ENCODE results near the gene TAF4B.
"Not testable (repeated sequence)": the region's sequence is repeated elsewhere in the genome, so short reads cannot be mapped to it uniquely, and the experiment has no call there.

TAF4B gene

DNA sequence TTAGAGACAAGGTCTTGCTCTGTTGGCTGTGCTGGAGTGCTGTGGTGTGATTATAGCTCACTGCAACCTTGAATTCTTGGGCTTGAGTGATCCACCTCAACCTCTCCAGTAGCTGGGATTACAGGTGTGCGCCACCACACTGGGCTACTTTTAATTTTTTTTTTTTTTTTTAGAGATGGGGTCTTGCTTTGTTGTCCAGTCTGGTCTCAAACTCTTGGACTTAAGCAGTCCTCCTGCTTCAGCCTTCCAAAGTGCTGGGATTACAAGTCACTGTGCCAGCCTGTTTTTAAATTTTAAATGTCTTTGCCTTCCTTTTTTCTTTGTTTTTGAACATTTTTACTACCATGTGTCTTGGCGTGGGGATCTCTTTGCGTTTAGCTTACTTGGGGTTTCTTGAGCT lies 32.5 kb downstream of the TAF4B start:
- Mint-ChIP-seq H3K36me3 (ENCODE audit: low read depth) (peaks cover 11% of the 10 kb centered on the region), H3K4me1 (ENCODE audit: low read depth) (peaks cover 42% of the 10 kb centered on the region), H3K9me3 (peaks cover 3% of the 10 kb centered on the region), H3K27ac (no peak overlapping the region), H3K4me3 (no peak overlapping the region), H3K27me3 (no peaks in the 10 kb centered on the region)
- DNase-seq = no peak

DNA sequence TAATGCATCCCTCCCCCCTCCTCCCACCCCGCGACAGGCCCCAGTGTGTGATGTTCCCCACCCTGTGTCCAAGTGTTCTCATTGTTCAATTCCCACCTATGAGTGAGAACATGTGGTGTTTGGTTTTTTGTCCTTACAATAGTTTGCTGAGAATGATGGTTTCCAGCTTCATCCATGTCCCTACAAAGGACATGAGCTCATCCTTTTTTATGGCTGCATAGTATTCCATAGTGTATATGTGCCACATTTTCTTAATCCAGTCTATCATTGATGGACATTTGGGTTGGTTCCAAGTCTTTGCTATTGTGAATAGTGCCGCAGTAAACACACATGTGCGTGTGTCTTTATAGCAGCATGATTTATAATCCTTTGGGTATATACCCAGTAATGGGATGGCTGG lies 33.2 kb downstream of the TAF4B start:
- Mint-ChIP-seq H3K4me1 (ENCODE audit: low read depth) (peaks cover 39% of the 10 kb centered on the region), H3K36me3 (ENCODE audit: low read depth) (peaks cover 11% of the 10 kb centered on the region)
- H3K4me3 Mint-ChIP-seq, H3K27ac Mint-ChIP-seq, H3K27me3 Mint-ChIP-seq, DNase-seq, H3K9me3 Mint-ChIP-seq: not testable (repeated sequence)

DNA sequence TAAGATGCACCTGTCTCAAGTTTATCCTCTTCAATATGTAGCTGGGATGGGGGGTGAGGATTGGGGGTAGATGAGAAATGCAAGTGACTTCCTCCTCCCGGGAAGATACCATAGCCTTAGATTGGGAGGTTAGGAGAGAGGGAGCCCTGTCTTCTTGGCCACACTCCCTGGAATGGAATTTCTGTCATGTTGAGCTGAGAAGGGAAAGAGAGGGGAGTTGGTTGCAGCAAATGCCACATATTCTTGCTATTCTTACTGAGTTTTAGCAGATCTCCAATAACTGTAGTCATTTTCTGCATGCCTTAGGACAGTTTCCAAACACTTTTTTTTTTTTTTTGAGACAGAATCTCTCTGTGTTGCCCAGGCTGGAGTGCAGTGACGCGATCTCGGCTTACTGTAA lies 35.9 kb downstream of the TAF4B start:
- Mint-ChIP-seq H3K27ac (no peak overlapping the region), H3K27me3 (no peaks in the 10 kb centered on the region), H3K4me1 (ENCODE audit: low read depth) (peaks cover 19% of the 10 kb centered on the region), H3K4me3 (no peak overlapping the region), H3K9me3 (peaks cover 3% of the 10 kb centered on the region), H3K36me3 (ENCODE audit: low read depth) (peaks cover 24% of the 10 kb centered on the region)
- no peak for DNase-seq

- H3K36me3 Mint-ChIP-seq (ENCODE audit: low read depth) = peaks cover 59% of the 10 kb centered on the region
- H3K4me1 Mint-ChIP-seq (ENCODE audit: low read depth) = peaks cover 2% of the 10 kb centered on the region
These were observed 41.2 kb downstream of the TAF4B start for GRCh38 chr18:26267357-26267930.

DNA sequence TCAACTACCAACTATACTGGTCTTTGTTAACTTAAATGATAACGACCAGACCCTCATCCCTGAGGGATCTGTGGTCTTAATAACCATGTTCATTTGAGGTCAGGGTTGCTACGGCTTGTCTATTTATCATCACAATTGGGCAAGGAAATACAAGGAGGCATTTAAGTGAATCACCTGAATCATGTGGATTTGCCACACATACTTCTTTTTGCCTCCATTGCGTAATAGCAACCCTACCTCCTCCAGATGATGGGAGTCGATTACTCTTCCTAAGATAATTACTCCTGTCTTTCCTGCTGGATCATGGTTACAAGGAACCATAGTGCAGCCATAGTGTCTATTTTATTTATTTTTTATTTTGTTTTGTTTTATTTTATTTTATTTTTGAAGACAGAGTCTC lies 42.2 kb downstream of the TAF4B start:
- no peaks in the 10 kb centered on the region for H3K9me3 Mint-ChIP-seq
- no peak for DNase-seq
- no peak overlapping the region for H3K27ac Mint-ChIP-seq
- no peak overlapping the region for H3K4me3 Mint-ChIP-seq
- peaks cover 68% of the 10 kb centered on the region for H3K36me3 Mint-ChIP-seq (ENCODE audit: low read depth)
- H3K27me3 Mint-ChIP-seq = no peaks in the 10 kb centered on the region
- H3K4me1 Mint-ChIP-seq (ENCODE audit: low read depth) = no peaks in the 10 kb centered on the region

More at GRCh38 chr18:26267357-26267930, 41.2 kb downstream of the TAF4B start:
- no peak overlapping the region for H3K4me3 Mint-ChIP-seq
- no peaks in the 10 kb centered on the region for H3K9me3 Mint-ChIP-seq
- H3K27me3 Mint-ChIP-seq = no peaks in the 10 kb centered on the region
- no peak for DNase-seq
- H3K27ac Mint-ChIP-seq = no peak overlapping the region

DNA sequence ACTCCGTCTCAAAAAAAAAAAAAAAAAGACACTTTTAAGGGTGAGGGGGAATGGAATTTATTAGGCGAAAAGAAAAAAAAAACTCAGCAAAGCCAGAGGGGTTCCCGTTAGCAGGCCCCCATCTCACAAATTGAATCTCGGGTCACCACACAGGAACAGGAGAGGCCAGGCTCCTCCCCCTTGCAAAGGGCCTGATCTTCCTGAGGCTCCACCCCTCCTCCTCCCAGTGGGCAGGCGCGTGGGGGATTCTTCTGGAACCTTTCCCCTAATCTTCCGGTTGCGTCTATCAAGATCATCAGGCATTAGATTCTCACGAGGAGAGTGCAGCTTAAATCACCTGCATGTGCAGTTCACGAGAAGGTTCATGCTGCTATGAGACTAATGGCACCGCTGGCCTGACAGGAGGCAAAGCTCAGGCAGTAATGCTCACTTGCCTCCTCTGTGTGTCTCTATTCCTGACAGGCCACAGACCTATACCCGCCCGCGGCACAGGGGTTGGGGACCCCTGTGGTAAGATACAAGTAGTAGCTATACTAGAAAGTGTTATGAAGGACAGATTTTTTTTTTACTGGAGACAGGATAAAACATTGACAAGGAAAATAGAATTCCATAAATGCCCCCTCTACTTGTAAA lies 45.8 kb downstream of the TAF4B start:
- Mint-ChIP-seq H3K4me3 (no peak overlapping the region), H3K4me1 (ENCODE audit: low read depth) (no peaks in the 10 kb centered on the region), H3K9me3 (no peaks in the 10 kb centered on the region), H3K36me3 (ENCODE audit: low read depth) (peaks cover 84% of the 10 kb centered on the region), H3K27me3 (no peaks in the 10 kb centered on the region), H3K27ac (no peak overlapping the region)
- DNase-seq = no peak

DNA sequence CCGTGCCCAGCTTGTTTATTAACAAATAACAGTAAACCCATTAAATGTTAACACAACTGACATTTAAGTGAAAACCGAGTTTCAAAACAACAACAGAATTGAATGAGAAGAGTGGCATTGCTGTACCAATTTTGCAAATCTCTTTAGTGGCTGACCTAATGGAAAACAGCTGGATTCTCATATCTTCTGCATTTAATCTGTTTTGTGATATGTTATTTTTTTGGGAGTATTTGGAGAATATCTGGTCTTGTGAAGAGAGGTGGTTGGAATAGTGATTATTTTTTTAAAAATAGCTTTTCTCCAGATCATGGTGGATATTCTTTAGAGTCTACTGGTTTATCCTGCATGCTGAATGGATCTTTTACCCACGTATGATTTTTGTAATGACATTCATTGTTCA lies 51.1 kb downstream of the TAF4B start:
- no peak overlapping the region for H3K4me3 Mint-ChIP-seq
- no peaks in the 10 kb centered on the region for H3K27me3 Mint-ChIP-seq
- no peak for DNase-seq
- H3K36me3 Mint-ChIP-seq (ENCODE audit: low read depth) = peaks cover 86% of the 10 kb centered on the region
- no peak overlapping the region for H3K27ac Mint-ChIP-seq
- H3K9me3 Mint-ChIP-seq = peaks cover 5% of the 10 kb centered on the region
- H3K4me1 Mint-ChIP-seq (ENCODE audit: low read depth) = no peaks in the 10 kb centered on the region

DNA sequence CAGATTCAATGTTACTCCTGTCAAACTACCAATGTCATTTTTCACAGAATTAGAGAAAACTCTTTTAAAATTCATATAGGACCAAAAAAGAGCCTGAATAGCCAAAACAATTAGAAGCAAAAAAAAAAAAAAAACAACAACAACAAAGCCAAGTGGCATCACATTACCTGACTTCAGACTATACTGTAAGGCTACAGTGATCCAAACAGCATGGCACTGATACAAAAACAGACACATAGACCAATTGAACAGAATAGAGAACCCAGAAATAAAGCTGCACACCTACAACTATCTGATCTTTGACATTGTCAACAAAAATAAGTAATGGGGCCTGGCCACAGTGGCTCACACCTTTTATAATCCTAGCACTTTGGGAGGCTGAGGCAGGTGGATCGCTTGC lies 53.2 kb downstream of the TAF4B start:
- Mint-ChIP-seq H3K4me3 (no peak overlapping the region), H3K9me3 (peaks cover 5% of the 10 kb centered on the region), H3K36me3 (ENCODE audit: low read depth) (peaks cover 87% of the 10 kb centered on the region), H3K27ac (no peak overlapping the region), H3K4me1 (ENCODE audit: low read depth) (no peaks in the 10 kb centered on the region), H3K27me3 (no peaks in the 10 kb centered on the region)
- DNase-seq = no peak

- H3K4me1 Mint-ChIP-seq (ENCODE audit: low read depth) = peaks cover 14% of the 10 kb centered on the region
- peaks cover 77% of the 10 kb centered on the region for H3K36me3 Mint-ChIP-seq (ENCODE audit: low read depth)
- H3K4me3 Mint-ChIP-seq = no peak overlapping the region
- H3K27me3 Mint-ChIP-seq = no peaks in the 10 kb centered on the region
- DNase-seq = no peak
- no peaks in the 10 kb centered on the region for H3K9me3 Mint-ChIP-seq
- H3K27ac Mint-ChIP-seq = no peak overlapping the region
These were observed 59.8 kb downstream of the TAF4B start for GRCh38 chr18:26286008-26286407.

- H3K4me1 Mint-ChIP-seq (ENCODE audit: low read depth) = peaks cover 14% of the 10 kb centered on the region
- no peak overlapping the region for H3K27ac Mint-ChIP-seq
- no peak for DNase-seq
- no peaks in the 10 kb centered on the region for H3K27me3 Mint-ChIP-seq
- H3K36me3 Mint-ChIP-seq (ENCODE audit: low read depth) = peaks cover 77% of the 10 kb centered on the region
- no peak overlapping the region for H3K4me3 Mint-ChIP-seq
- H3K9me3 Mint-ChIP-seq = no peaks in the 10 kb centered on the region
These were observed 61.4 kb downstream of the TAF4B start for GRCh38 chr18:26287644-26288043.

GRCh38 chr18:26290385-26290784 lies 64.1 kb downstream of the TAF4B start:
- H3K9me3 Mint-ChIP-seq = no peaks in the 10 kb centered on the region
- H3K4me1 Mint-ChIP-seq (ENCODE audit: low read depth) = peaks cover 21% of the 10 kb centered on the region
- no peak overlapping the region for H3K4me3 Mint-ChIP-seq
- H3K27me3 Mint-ChIP-seq = no peaks in the 10 kb centered on the region
- no peak for DNase-seq
- peaks cover 73% of the 10 kb centered on the region for H3K36me3 Mint-ChIP-seq (ENCODE audit: low read depth)
- H3K27ac Mint-ChIP-seq = no peak overlapping the region

DNA sequence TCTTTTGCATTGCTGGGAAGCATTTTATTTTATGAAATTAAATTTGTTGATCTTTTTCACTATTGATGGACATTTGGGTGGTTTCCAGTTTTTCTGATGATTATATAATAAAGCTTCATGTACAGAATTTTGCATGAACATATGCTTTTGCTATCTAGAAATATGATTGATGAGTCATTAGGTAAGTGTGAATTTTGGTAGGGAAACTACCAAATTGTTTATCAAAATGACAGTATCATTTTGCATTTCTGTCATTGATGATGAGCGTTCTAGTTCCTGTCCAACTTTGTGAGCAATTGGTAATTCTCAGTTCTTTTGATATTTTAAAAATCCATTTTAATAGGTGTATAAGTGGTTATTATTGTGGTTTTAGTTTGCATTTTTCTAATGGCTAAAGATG lies 67.7 kb downstream of the TAF4B start:
- Mint-ChIP-seq H3K9me3 (no peaks in the 10 kb centered on the region), H3K4me3 (no peak overlapping the region), H3K27ac (no peak overlapping the region), H3K27me3 (no peaks in the 10 kb centered on the region), H3K4me1 (ENCODE audit: low read depth) (peaks cover 17% of the 10 kb centered on the region), H3K36me3 (ENCODE audit: low read depth) (peaks cover 69% of the 10 kb centered on the region)
- DNase-seq = no peak

DNA sequence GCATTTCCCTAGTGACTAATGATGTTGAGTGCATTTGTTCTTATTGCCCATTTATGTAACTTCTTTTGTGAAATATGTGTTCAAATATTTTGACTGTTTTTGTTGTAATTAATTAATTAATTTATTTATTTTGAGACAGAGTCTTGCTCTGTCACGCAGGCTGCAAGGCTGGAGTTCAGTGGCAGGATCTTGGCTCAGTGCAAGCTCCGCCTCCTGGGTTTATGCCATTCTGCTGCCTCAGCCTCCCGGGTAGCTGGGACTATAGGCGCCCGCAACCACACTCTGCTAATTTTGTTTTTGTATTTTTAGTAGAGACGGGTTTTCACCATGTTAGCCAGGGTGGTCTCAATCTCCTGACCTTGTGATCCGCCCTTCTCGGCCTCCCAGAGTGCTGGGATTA lies 71.9 kb downstream of the TAF4B start:
- H3K4me3 Mint-ChIP-seq = no peak overlapping the region
- no peaks in the 10 kb centered on the region for H3K27me3 Mint-ChIP-seq
- peaks cover 9% of the 10 kb centered on the region for H3K4me1 Mint-ChIP-seq (ENCODE audit: low read depth)
- no peak overlapping the region for H3K27ac Mint-ChIP-seq
- peaks cover 65% of the 10 kb centered on the region for H3K36me3 Mint-ChIP-seq (ENCODE audit: low read depth)
- DNase-seq = no peak
- no peaks in the 10 kb centered on the region for H3K9me3 Mint-ChIP-seq

DNA sequence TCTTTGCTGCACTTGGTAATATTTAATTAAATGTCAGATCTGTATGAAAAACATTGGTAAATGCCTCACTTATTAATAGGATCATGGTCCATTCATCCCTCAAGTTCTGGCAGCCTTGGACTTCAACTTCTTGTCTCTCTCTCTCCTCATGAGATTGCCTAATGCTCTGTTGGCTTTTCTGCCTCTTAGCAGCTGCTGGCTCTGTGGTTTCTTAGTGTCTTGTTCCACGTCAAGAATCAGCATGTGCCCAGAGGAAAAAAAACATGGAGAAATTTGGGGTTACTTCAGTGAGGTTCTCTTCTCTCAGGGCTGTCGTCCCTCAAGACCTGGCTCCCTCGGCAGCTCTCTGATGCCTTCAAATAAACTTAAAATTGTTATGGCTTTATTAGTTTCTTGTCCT lies 75.4 kb downstream of the TAF4B start:
- Mint-ChIP-seq H3K27ac (no peak overlapping the region), H3K27me3 (no peaks in the 10 kb centered on the region), H3K9me3 (peaks cover 2% of the 10 kb centered on the region), H3K36me3 (ENCODE audit: low read depth) (peaks cover 45% of the 10 kb centered on the region), H3K4me1 (ENCODE audit: low read depth) (peaks cover 2% of the 10 kb centered on the region), H3K4me3 (no peak overlapping the region)
- no peak for DNase-seq

GRCh38 chr18:26303222-26303621 lies 77.0 kb downstream of the TAF4B start:
- H3K4me3 Mint-ChIP-seq; H3K27ac Mint-ChIP-seq; H3K27me3 Mint-ChIP-seq; DNase-seq; H3K4me1 Mint-ChIP-seq (ENCODE audit: low read depth); H3K9me3 Mint-ChIP-seq: not testable (repeated sequence)
- H3K36me3 Mint-ChIP-seq (ENCODE audit: low read depth) = peaks cover 36% of the 10 kb centered on the region

GRCh38 chr18:26304511-26304910 lies 78.3 kb downstream of the TAF4B start:
- H3K4me1 Mint-ChIP-seq (ENCODE audit: low read depth) = peaks cover 6% of the 10 kb centered on the region
- no peak overlapping the region for H3K27ac Mint-ChIP-seq
- peaks cover 2% of the 10 kb centered on the region for H3K9me3 Mint-ChIP-seq
- peaks cover 33% of the 10 kb centered on the region for H3K36me3 Mint-ChIP-seq (ENCODE audit: low read depth)
- H3K4me3 Mint-ChIP-seq = no peak overlapping the region
- no peak for DNase-seq
- no peaks in the 10 kb centered on the region for H3K27me3 Mint-ChIP-seq

Measured in activated T-cell treated with anti-CD3 and anti-CD28 coated beads, Interleukin-2, amount 50 U/mL, for 24 hours (primary cell).